GM12892 (cell line): ENCODE measurements around the gene URB1.

Source experiments
- POLR2A ChIP-seq: IDR thresholded peaks from 2 replicates; pipeline ENCODE4 v1.6.1; 2011; ENCODE audit warnings: low read depth, low read length, control low read depth
- POLR2AphosphoS5 ChIP-seq: IDR thresholded peaks from 2 replicates; pipeline ENCODE4 v1.6.1; 2011; ENCODE audit warnings: low read depth, low read length, control low read depth
- TAF1 ChIP-seq: IDR thresholded peaks from 2 replicates; pipeline ENCODE4 v1.6.1; 2011; ENCODE audit warnings: low read depth, mild to moderate bottlenecking, control low read depth, low read length, borderline replicate concordance

- TF ChIP-seq POLR2AphosphoS5 (no peak), POLR2A (no peak), TAF1 (no peak)
These were observed 15.3 kb downstream of the URB1 start for GRCh38 chr21:32377506-32377905.
